HEK293 (cell line): ENCODE measurements around the gene DNER.

ENCODE experiments used
- CTCF ChIA-PET: fragments of 350-600 bp; formaldehyde crosslinking; extraction: SDS; loops from one replicate; lab custom pipeline; 2021; ENCODE audit warnings: antibody characterized with exemption; lab: Yijun Ruan, JAX
- POLR2A ChIA-PET: fragments of 300-600 bp; formaldehyde crosslinking; extraction: SDS; loops from one replicate; lab custom pipeline; 2020; ENCODE audit warnings: antibody characterized with exemption, inconsistent platforms; lab: Yijun Ruan, JAX
- H3K27ac ChIP-seq: fragments of 200-500 bp; sonication (Bioruptor generic); 2 replicates; pipeline ENCODE4 v1.5.1; 2014; ENCODE audit warnings: low read depth, low read length, control low read depth, inconsistent platforms; ENCODE audit errors: extremely low read depth
- H3K36me3 ChIP-seq, 2 experiments: fragments of 200-500 bp in 1 of 2; sonication (Bioruptor generic) in 1 of 2; 1 replicate in 1 of 2; 2 replicates in 1 of 2; pipeline ENCODE4 v1.5.1; 2014 to 2017; ENCODE audit warnings: inconsistent platforms in 2 of 2, low read length in 2 of 2; ENCODE audit not compliant: control insufficient read depth in 2 of 2, insufficient read depth in 1 of 2
- H3K4me1 ChIP-seq: fragments of 200-500 bp; sonication (Bioruptor generic); 2 replicates; pipeline ENCODE4 v1.5.1; 2014; ENCODE audit warnings: mild to moderate bottlenecking, low read length, inconsistent platforms; ENCODE audit not compliant: control insufficient read depth, insufficient read depth
- H3K4me3 ChIP-seq: 2 replicates; pipeline ENCODE4 v1.5.1; 2011; ENCODE audit warnings: low read depth, mild to moderate bottlenecking, control low read depth, low read length, moderate library complexity
- H3K9me3 ChIP-seq: fragments of 200-500 bp; sonication (Bioruptor generic); 2 replicates; pipeline ENCODE4 v1.5.1; 2014; ENCODE audit warnings: low read depth, low read length, inconsistent platforms; ENCODE audit not compliant: control insufficient read depth, insufficient read depth
- YY2 ChIP-seq: fragments of 450-650 bp; formaldehyde crosslinking; IDR thresholded peaks from 2 replicates; pipeline ENCODE4 v1.5.1; 2016; ENCODE audit warnings: missing biosample characterization, missing genetic modification characterization
- ZBTB17 ChIP-seq: fragments of 450-650 bp; formaldehyde crosslinking; IDR thresholded peaks from 2 replicates; pipeline ENCODE4 v1.5.1; 2016; ENCODE audit warnings: missing biosample characterization, missing genetic modification characterization
- ZNF140 ChIP-seq: fragments of 450-650 bp; formaldehyde crosslinking; IDR thresholded peaks from 2 replicates; pipeline ENCODE4 v1.5.1; 2016; ENCODE audit warnings: missing biosample characterization, missing genetic modification characterization
- ZNF169 ChIP-seq: fragments of 450-650 bp; formaldehyde crosslinking; IDR thresholded peaks from 2 replicates; pipeline ENCODE4 v1.5.1; 2016; ENCODE audit warnings: missing biosample characterization, missing genetic modification characterization
- ZNF202 ChIP-seq: fragments of 450-650 bp; formaldehyde crosslinking; IDR thresholded peaks from 2 replicates; pipeline ENCODE4 v1.5.1; 2016; ENCODE audit warnings: missing biosample characterization, missing genetic modification characterization, borderline replicate concordance
- ZNF211 ChIP-seq: fragments of 450-650 bp; formaldehyde crosslinking; IDR thresholded peaks from 2 replicates; pipeline ENCODE4 v1.5.1; 2016; ENCODE audit warnings: low read depth, missing biosample characterization, missing genetic modification characterization
- ZNF292 ChIP-seq: fragments of 450-650 bp; formaldehyde crosslinking; IDR thresholded peaks from 2 replicates; pipeline ENCODE4 v1.5.1; 2016; ENCODE audit warnings: low read depth, missing biosample characterization, missing genetic modification characterization, borderline replicate concordance
- ZNF354C ChIP-seq: fragments of 450-650 bp; formaldehyde crosslinking; IDR thresholded peaks from 2 replicates; pipeline ENCODE4 v1.5.1; 2016; ENCODE audit warnings: missing biosample characterization, missing genetic modification characterization, low read depth, borderline replicate concordance
- ZNF391 ChIP-seq: fragments of 450-650 bp; formaldehyde crosslinking; IDR thresholded peaks from 2 replicates; pipeline ENCODE4 v1.5.1; 2016; ENCODE audit warnings: low read depth, missing biosample characterization, missing genetic modification characterization, borderline replicate concordance
- ZNF426 ChIP-seq: fragments of 450-650 bp; formaldehyde crosslinking; IDR thresholded peaks from 2 replicates; pipeline ENCODE4 v1.5.1; 2017; ENCODE audit warnings: missing biosample characterization, missing genetic modification characterization, mild to moderate bottlenecking, inconsistent platforms, moderate library complexity
- ZNF501 ChIP-seq: fragments of 450-650 bp; formaldehyde crosslinking; IDR thresholded peaks from 2 replicates; pipeline ENCODE4 v1.5.1; 2016; ENCODE audit warnings: missing biosample characterization, missing genetic modification characterization
- ZNF513 ChIP-seq: fragments of 450-650 bp; IDR thresholded peaks from 2 replicates; pipeline ENCODE4 v1.5.1; 2018; ENCODE audit warnings: missing biosample characterization, missing genetic modification characterization
- ZNF514 ChIP-seq: fragments of 450-650 bp; formaldehyde crosslinking; IDR thresholded peaks from 2 replicates; pipeline ENCODE4 v1.5.1; 2016; ENCODE audit warnings: missing biosample characterization, missing genetic modification characterization
- ZNF555 ChIP-seq: fragments of 450-650 bp; formaldehyde crosslinking; conservative IDR thresholded peaks from 2 replicates; pipeline ENCODE4 v1.5.1; 2017; ENCODE audit warnings: missing biosample characterization, mild to moderate bottlenecking, missing genetic modification characterization, inconsistent platforms
- ZNF558 ChIP-seq: fragments of 450-650 bp; formaldehyde crosslinking; IDR thresholded peaks from 2 replicates; pipeline ENCODE4 v1.5.1; 2016; ENCODE audit warnings: missing biosample characterization, missing genetic modification characterization
- ZNF654 ChIP-seq: fragments of 450-650 bp; formaldehyde crosslinking; IDR thresholded peaks from 2 replicates; pipeline ENCODE4 v1.5.1; 2016; ENCODE audit warnings: low read depth, missing biosample characterization, missing genetic modification characterization
- ZNF660 ChIP-seq: fragments of 450-650 bp; IDR thresholded peaks from 2 replicates; pipeline ENCODE4 v1.5.1; 2018; ENCODE audit warnings: missing biosample characterization, mild to moderate bottlenecking, missing genetic modification characterization
- ZNF670 ChIP-seq: fragments of 450-650 bp; formaldehyde crosslinking; IDR thresholded peaks from 2 replicates; pipeline ENCODE4 v1.5.1; 2016; ENCODE audit warnings: missing biosample characterization, missing genetic modification characterization, low read depth
- ZNF777 ChIP-seq: fragments of 450-650 bp; formaldehyde crosslinking; IDR thresholded peaks from 2 replicates; pipeline ENCODE4 v1.5.1; 2017; ENCODE audit warnings: missing biosample characterization, missing genetic modification characterization, borderline replicate concordance
- ZSCAN18 ChIP-seq: fragments of 450-650 bp; formaldehyde crosslinking; IDR thresholded peaks from 2 replicates; pipeline ENCODE4 v1.5.1; 2016; ENCODE audit warnings: missing biosample characterization, missing genetic modification characterization
- TF ChIP-seq, protein P1 (sequence below): fragments of 450-650 bp; formaldehyde crosslinking; IDR thresholded peaks from 2 replicates; pipeline ENCODE4 v1.5.1; 2017; ENCODE audit warnings: missing biosample characterization, missing genetic modification characterization
- TF ChIP-seq, protein P2 (sequence below): fragments of 450-650 bp; formaldehyde crosslinking; IDR thresholded peaks from 2 replicates; pipeline ENCODE4; 2016; ENCODE audit warnings: missing biosample characterization, missing genetic modification characterization
- TF ChIP-seq, protein P3 (sequence below): fragments of 450-650 bp; formaldehyde crosslinking; IDR thresholded peaks from 2 replicates; pipeline ENCODE4 v1.5.1; 2016; ENCODE audit warnings: missing biosample characterization, missing genetic modification characterization

DNER gene

GRCh38 chr2:229343661-229344060, 370.7 kb downstream of the DNER start:
- Histone ChIP-seq H3K9me3 (no peaks in the 10 kb centered on the region), H3K36me3 (no peaks in the 10 kb centered on the region), H3K4me3 (no peak overlapping the region), H3K27ac (no peak overlapping the region), H3K4me1 (no peaks in the 10 kb centered on the region)
- ChIA-PET POLR2A (no interaction called here), CTCF (interaction anchor here (0.6 to 2.7 kb wide), 10 partner anchors 10 to 373 kb away, joined by 3 to 17 read pairs (median 4); no protein-coding TSS in a partner anchor)
- TF ChIP-seq ZNF426 (tag by site-specific recombination): no peak
- no peak for TF ChIP-seq ZNF555 (tag by site-specific recombination)
- no peak for TF ChIP-seq ZNF660 (tag by site-specific recombination)
- no peak for TF ChIP-seq YY2
- TF ChIP-seq ZNF202 (tag by site-specific recombination): no peak
- TF ChIP-seq ZNF501: no peak
- no peak for TF ChIP-seq ZNF558 (tag by site-specific recombination)
- no peak for TF ChIP-seq ZNF513 (tag by site-specific recombination)
- no peak for TF ChIP-seq ZNF354C (tag by site-specific recombination)
- TF ChIP-seq ZNF670 (tag by site-specific recombination): no peak

GRCh38 chr2:229342376-229342775, 372.0 kb downstream of the DNER start:
- TF ChIP-seq ZNF654 (peak; percentile 16), ZNF292 (no peak)
- TF ChIP-seq, protein P1, sequence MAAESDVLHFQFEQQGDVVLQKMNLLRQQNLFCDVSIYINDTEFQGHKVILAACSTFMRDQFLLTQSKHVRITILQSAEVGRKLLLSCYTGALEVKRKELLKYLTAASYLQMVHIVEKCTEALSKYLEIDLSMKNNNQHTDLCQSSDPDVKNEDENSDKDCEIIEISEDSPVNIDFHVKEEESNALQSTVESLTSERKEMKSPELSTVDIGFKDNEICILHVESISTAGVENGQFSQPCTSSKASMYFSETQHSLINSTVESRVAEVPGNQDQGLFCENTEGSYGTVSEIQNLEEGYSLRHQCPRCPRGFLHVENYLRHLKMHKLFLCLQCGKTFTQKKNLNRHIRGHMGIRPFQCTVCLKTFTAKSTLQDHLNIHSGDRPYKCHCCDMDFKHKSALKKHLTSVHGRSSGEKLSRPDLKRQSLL: no peak
- POLR2A ChIA-PET: no interaction called here
- no peak overlapping the region for H3K4me3 ChIP-seq
- CTCF ChIA-PET: interaction anchor here (0.6 to 3.3 kb wide), 16 partner anchors 9 to 926 kb away, joined by 3 to 28 read pairs (median 4); no protein-coding TSS in a partner anchor
- no peak overlapping the region for H3K27ac ChIP-seq
- no peaks in the 10 kb centered on the region for H3K9me3 ChIP-seq
- H3K4me1 ChIP-seq: no peaks in the 10 kb centered on the region
- H3K36me3 ChIP-seq: no peaks in the 10 kb centered on the region

DNA sequence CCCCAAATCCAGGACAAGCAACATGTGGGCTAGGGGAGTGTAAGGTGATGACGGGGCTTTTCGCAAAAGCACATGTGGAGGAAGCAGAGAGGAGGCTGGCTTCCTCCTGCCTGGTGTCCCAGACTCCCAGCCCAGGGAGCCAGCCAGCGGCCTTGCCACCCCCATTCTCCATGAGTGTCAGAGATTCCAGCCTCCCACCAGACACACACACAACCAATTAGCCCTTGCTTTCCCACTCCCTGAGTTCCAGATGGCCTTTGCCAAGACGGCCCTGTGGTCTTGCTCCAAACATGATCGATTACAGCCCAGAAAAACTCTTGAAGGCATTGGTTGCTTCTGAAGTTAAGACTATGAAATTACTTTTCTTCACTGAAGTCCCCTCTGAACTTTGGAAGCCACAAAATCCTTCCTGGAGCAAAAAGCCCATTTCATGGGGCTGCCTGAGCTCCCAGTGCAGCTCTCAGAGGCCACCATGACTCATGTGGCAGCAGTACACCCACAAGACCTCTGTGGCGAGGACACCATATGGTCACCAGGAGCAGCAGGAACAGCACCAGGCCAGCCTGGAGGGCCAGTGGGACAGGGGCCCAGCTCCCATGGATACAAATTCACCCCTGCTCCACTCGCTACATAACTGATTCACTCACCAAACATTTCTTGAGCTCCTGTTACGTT, 374.1 kb downstream of the DNER start:
- Histone ChIP-seq H3K9me3 (no peaks in the 10 kb centered on the region), H3K4me3 (no peak overlapping the region), H3K36me3 (no peaks in the 10 kb centered on the region), H3K27ac (no peak overlapping the region), H3K4me1 (no peaks in the 10 kb centered on the region)
- POLR2A ChIA-PET: no interaction called here
- TF ChIP-seq YY2 (no peak), ZNF169 (tag by site-specific recombination) (no peak), ZNF514 (tag by site-specific recombination) (no peak), ZNF777 (no peak), ZNF140 (tag by site-specific recombination) (no peak), ZNF391 (no peak), ZSCAN18 (tag by site-specific recombination) (no peak), ZBTB17 (no peak), ZNF211 (tag by site-specific recombination) (no peak)
- TF ChIP-seq, protein P2, sequence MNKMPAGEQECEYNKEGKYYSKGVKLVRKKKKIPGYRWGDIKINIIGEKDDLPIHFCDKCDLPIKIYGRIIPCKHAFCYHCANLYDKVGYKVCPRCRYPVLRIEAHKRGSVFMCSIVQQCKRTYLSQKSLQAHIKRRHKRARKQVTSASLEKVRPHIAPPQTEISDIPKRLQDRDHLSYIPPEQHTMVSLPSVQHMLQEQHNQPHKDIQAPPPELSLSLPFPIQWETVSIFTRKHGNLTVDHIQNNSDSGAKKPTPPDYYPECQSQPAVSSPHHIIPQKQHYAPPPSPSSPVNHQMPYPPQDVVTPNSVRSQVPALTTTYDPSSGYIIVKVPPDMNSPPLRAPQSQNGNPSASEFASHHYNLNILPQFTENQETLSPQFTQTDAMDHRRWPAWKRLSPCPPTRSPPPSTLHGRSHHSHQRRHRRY (tag by site-specific recombination): no peak
- TF ChIP-seq, protein P3, sequence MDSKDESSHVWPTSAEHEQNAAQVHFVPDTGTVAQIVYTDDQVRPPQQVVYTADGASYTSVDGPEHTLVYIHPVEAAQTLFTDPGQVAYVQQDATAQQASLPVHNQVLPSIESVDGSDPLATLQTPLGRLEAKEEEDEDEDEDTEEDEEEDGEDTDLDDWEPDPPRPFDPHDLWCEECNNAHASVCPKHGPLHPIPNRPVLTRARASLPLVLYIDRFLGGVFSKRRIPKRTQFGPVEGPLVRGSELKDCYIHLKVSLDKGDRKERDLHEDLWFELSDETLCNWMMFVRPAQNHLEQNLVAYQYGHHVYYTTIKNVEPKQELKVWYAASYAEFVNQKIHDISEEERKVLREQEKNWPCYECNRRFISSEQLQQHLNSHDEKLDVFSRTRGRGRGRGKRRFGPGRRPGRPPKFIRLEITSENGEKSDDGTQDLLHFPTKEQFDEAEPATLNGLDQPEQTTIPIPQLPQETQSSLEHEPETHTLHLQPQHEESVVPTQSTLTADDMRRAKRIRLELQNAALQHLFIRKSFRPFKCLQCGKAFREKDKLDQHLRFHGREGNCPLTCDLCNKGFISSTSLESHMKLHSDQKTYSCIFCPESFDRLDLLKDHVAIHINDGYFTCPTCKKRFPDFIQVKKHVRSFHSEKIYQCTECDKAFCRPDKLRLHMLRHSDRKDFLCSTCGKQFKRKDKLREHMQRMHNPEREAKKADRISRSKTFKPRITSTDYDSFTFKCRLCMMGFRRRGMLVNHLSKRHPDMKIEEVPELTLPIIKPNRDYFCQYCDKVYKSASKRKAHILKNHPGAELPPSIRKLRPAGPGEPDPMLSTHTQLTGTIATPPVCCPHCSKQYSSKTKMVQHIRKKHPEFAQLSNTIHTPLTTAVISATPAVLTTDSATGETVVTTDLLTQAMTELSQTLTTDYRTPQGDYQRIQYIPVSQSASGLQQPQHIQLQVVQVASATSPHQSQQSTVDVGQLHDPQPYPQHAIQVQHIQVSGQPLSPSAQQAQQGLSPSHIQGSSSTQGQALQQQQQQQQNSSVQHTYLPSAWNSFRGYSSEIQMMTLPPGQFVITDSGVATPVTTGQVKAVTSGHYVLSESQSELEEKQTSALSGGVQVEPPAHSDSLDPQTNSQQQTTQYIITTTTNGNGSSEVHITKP: no peak
- CTCF ChIA-PET: interaction anchor here (1.3 to 3.3 kb wide), 2 partner anchors 11 to 247 kb away, joined by 3 to 28 read pairs; no protein-coding TSS in a partner anchor
